HG03575 (cell line): ENCODE results near the gene ADAMTSL5.
"Not testable (repeated sequence)": the region's sequence is repeated elsewhere in the genome, so short reads cannot be mapped to it uniquely, and the experiment has no call there.

Source experiments
- ATAC-seq: cut with Tn5 transposase; IDR thresholded peaks from one replicate; pipeline ENCODE4 v1.9.1; 2021; ENCODE audit not compliant: unreplicated experiment, insufficient number of reproducible peaks, low FRiP score; ENCODE audit errors: extremely low read depth

Gene ADAMTSL5

GRCh38 chr19:1502433-1503088 is 10.3 kb downstream of the ADAMTSL5 start:
- no peak for ATAC-seq

GRCh38 chr19:1501200-1501595 is 11.6 kb downstream of the ADAMTSL5 start:
- ATAC-seq: no peak

GRCh38 chr19:1499231-1499630 is 13.6 kb downstream of the ADAMTSL5 start:
- not testable (repeated sequence) for ATAC-seq

- no peak for ATAC-seq
These were observed 15.1 kb downstream of the ADAMTSL5 start for GRCh38 chr19:1497578-1498235.

- no peak for ATAC-seq
These were observed 15.9 kb downstream of the ADAMTSL5 start for GRCh38 chr19:1496714-1497577.

- ATAC-seq: no peak
These were observed 16.8 kb downstream of the ADAMTSL5 start for GRCh38 chr19:1495799-1496713.

- ATAC-seq: no peak
These were observed 17.6 kb downstream of the ADAMTSL5 start for GRCh38 chr19:1495051-1495798.

- ATAC-seq: no peak
These were observed 18.6 kb downstream of the ADAMTSL5 start for GRCh38 chr19:1494115-1494815.

DNA sequence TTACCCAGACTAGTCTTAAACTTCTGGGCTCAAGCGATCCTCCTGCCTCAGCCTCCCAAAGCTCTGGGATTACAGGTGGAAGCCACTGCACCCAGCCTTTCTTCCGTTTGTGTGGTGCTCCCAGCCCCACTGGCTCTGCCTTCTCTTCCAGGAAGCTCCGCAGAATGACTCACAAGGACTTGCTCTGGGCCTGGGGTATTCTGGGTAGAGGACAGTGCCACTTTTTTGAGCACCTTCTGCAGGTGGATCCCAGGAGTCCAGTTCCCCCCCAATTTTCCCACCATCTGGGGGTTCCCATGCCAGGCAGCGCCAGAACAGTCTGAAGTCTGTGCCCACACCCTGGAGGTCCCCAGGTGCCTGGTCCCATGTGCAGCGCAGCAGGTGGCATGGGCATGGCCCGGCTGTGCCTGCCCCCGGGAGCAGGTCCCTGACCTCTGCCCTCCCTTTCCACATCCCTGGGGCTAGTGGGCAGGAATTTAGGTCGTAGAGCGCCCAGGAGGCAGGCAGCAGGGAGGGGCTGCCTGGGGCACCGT is 20.3 kb downstream of the ADAMTSL5 start:
- no peak for ATAC-seq

DNA sequence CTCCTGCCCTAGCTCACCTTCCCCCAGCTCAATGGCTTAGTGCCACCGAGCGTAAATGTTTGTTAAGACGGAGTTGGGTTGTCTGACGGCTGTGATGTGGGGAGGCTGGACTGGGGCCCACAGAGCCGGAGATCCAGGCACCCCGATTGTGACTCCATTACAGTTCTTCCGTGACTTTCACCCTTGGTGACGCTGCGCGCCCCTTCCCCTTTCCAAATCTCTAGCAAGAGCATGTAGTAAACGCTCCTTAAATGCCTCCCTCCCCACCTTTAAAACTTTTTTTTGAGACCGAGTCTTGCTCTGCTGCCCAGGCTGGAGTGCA is 21.0 kb downstream of the ADAMTSL5 start:
- no peak for ATAC-seq

GRCh38 chr19:1491114-1491848 is 21.5 kb downstream of the ADAMTSL5 start, which contains the start of gene REEP6:
REEP6 (plus strand) TSS chr19:1491181; CDS start chr19:1491270, 89 bp downstream.
- ATAC-seq: no peak

GRCh38 chr19:1490311-1491113 is 22.3 kb downstream of the ADAMTSL5 start, which contains the start of gene PCSK4:
PCSK4 (minus strand) TSS chr19:1490350; CDS start chr19:1490346, 4 bp downstream.
- ATAC-seq: no peak

DNA sequence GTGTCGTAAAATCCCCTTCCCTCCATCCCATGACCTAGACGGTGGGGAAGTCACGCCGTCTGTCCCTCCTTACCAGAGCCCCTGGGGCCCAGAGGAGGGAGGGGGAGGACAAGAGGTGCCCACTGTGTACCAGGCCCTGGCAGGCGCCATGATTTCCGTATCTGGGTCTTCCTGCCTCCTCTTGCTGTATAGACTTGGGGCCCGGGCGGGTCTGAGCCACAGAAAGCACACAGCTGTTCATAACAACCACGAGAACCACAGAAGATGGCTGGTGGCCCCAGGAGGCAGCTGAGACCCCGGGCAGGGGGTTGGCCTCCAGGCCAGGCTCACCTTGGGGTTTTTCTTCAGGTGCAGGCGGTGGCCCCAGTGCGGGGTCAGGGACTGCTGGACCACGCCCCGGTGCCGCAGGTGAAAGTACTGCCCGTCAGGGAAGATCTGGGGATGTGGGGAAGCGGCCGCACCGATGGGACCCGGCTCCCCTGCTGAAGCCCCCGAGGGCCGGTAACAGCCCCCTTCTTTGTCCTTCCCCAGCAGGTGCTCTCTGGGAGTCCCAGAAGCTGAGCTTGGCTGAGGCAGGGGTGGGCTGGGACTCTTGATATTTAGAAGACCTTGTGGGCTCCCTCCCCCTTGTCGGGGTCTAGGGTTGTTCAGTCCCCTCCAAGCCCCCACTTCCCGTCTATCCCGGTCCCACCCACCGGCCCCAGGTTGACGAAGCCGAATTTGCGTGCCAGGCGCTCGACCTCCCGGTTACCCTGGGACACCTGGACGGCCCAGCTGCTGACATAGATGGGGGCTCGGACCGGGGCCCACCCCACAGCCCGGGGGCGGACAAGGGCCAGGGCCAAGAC is 23.1 kb downstream of the ADAMTSL5 start:
- no peak for ATAC-seq

- ATAC-seq: no peak
These were observed 24.6 kb downstream of the ADAMTSL5 start for GRCh38 chr19:1488282-1488601.

DNA sequence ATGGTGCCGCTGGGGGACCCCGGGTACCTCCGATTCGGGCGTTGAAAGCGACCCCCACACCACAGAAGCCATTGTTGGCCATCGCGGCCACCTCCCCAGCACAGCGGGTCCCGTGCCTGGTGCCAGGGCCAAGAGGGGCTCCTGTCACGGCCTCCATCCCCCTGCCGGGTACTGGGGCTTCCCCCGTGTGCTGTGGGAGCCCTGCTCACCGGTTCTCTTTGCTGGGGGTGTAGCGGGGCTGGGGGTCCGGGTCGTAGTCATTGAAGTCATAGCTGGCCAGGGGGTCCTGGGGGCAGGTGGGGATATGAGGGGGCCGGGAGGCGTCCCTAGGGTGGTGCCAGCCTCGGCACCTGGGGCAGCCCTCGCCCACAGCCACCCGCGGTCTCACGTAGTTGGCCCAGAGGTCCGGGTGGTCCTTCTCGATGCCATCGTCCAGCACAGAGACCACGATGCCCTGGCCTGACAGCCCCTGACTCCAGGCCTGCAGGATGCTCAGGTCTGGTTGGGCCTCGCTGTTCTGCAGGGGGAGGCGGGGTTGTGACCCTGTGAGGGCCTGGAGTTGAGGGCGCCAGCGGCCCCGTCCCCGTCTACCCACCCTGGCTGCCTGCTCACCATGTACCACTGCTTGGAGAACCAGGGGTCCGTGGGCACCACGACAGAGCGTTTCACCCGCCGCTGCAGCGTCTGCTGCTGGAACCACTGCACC is 25.1 kb downstream of the ADAMTSL5 start:
- no peak for ATAC-seq
